Mesenchymal stem cell (in vitro differentiated cells and primary cell): ENCODE measurements around the gene C19orf85.
A peak's percentile ranks its signal among the peaks of the same experiment; 100 is the strongest.

ENCODE experiments used
- DNase-seq: peaks from one replicate; pipeline ENCODE4 v3.0.0-alpha.2; 2013
- H2AFZ ChIP-seq: one replicate; pipeline ENCODE4 v1.6.1; 2013; ENCODE audit warnings: low read depth, mild to moderate bottlenecking, control low read depth, inconsistent platforms, low read length, moderate library complexity
- H2AK5ac ChIP-seq: 2 replicates; pipeline ENCODE4 v1.6.1; 2013; ENCODE audit warnings: low read length, moderate library complexity, mild to moderate bottlenecking, inconsistent platforms; ENCODE audit not compliant: severe bottlenecking
- H2BK120ac ChIP-seq: one replicate; pipeline ENCODE4 v1.6.1; 2013; ENCODE audit warnings: low read depth, mild to moderate bottlenecking, inconsistent platforms, low read length, moderate library complexity
- H2BK12ac ChIP-seq, 2 experiments: one replicate each; pipeline ENCODE4 v1.6.1; 2013; ENCODE audit warnings: inconsistent platforms in 2 of 2, low read length in 2 of 2, mild to moderate bottlenecking in 2 of 2, moderate library complexity in 2 of 2, control low read depth in 1 of 2
- H2BK15ac ChIP-seq: one replicate; pipeline ENCODE4 v1.6.1; 2013; ENCODE audit warnings: mild to moderate bottlenecking, low read depth, inconsistent platforms; ENCODE audit not compliant: poor library complexity, severe bottlenecking
- H2BK5ac ChIP-seq: 2 replicates; pipeline ENCODE4 v1.6.1; 2013; ENCODE audit warnings: low read depth, mild to moderate bottlenecking, low read length, control low read depth, inconsistent platforms; ENCODE audit not compliant: poor library complexity, severe bottlenecking
- H3K14ac ChIP-seq, 2 experiments: one replicate each; pipeline ENCODE4 v1.6.1; 2013; ENCODE audit warnings: inconsistent platforms in 2 of 2, low read length in 2 of 2, control low read depth in 1 of 2, mild to moderate bottlenecking in 1 of 2, moderate library complexity in 1 of 2
- H3K18ac ChIP-seq, 2 experiments: one replicate each; pipeline ENCODE4 v1.6.1; 2013; ENCODE audit warnings: inconsistent platforms in 2 of 2, low read length in 2 of 2, control low read depth in 1 of 2, low read depth in 1 of 2, mild to moderate bottlenecking in 1 of 2
- H3K23ac ChIP-seq, 2 experiments: one replicate each; pipeline ENCODE4 v1.6.1; 2013; ENCODE audit warnings: inconsistent platforms in 2 of 2, low read length in 2 of 2, mild to moderate bottlenecking in 2 of 2, moderate library complexity in 2 of 2, control low read depth in 1 of 2
- H3K27ac ChIP-seq: 2 replicates; pipeline ENCODE4 v1.5.1; 2013; ENCODE audit warnings: mild to moderate bottlenecking, moderate library complexity, low read length, control low read depth, inconsistent platforms; ENCODE audit not compliant: poor library complexity, severe bottlenecking
- H3K27me3 ChIP-seq, 2 experiments: 2 replicates each; pipeline versions ENCODE4 v1.6.1 to v1.7.0; 2013; ENCODE audit warnings: low read length in 2 of 2, mild to moderate bottlenecking in 2 of 2, moderate library complexity in 2 of 2, control low read depth in 1 of 2, inconsistent platforms in 1 of 2; ENCODE audit not compliant: control insufficient read depth in 1 of 2, insufficient read depth in 1 of 2
- H3K36me3 ChIP-seq, 2 experiments: 2 replicates each; pipeline versions ENCODE4 v1.6.1 to v1.7.0; 2013; ENCODE audit warnings: low read length in 2 of 2, control low read depth in 1 of 2, inconsistent platforms in 1 of 2, low read depth in 1 of 2, mild to moderate bottlenecking in 1 of 2; ENCODE audit not compliant: insufficient read depth in 2 of 2, control insufficient read depth in 1 of 2
- H3K4ac ChIP-seq, 2 experiments: one replicate each; pipeline ENCODE4 v1.6.1; 2013; ENCODE audit warnings: inconsistent platforms in 2 of 2, low read length in 2 of 2, mild to moderate bottlenecking in 2 of 2, moderate library complexity in 2 of 2, control low read depth in 1 of 2, low read depth in 1 of 2
- H3K4me1 ChIP-seq: 2 replicates; pipeline ENCODE4 v1.6.1; 2013; ENCODE audit warnings: low read depth, low read length, control low read depth; ENCODE audit not compliant: control insufficient read depth, insufficient read depth
- H3K4me2 ChIP-seq: 2 replicates; pipeline ENCODE4 v1.6.1; 2013; ENCODE audit warnings: low read length, mild to moderate bottlenecking, inconsistent platforms; ENCODE audit not compliant: poor library complexity, severe bottlenecking
- H3K4me3 ChIP-seq, 2 experiments: 2 replicates each; pipeline versions ENCODE4 v1.5.1 to v1.7.0; 2013; ENCODE audit warnings: low read length in 2 of 2, mild to moderate bottlenecking in 2 of 2, control low read depth in 1 of 2, low read depth in 1 of 2; ENCODE audit not compliant: insufficient read depth in 1 of 2
- H3K79me1 ChIP-seq: replicated peaks from 2 replicates; pipeline ENCODE4 v1.6.1; 2013; ENCODE audit warnings: mild to moderate bottlenecking, control low read depth, low read length, inconsistent platforms; ENCODE audit not compliant: poor library complexity, severe bottlenecking
- H3K9ac ChIP-seq: 2 replicates; pipeline ENCODE4 v1.7.0; 2013; ENCODE audit warnings: mild to moderate bottlenecking, low read length, moderate library complexity
- H3K9me3 ChIP-seq: 2 replicates; pipeline ENCODE4 v1.7.0; 2013; ENCODE audit warnings: mild to moderate bottlenecking, low read length; ENCODE audit not compliant: control insufficient read depth
- H4K8ac ChIP-seq: one replicate; pipeline ENCODE4 v1.6.1; 2013; ENCODE audit warnings: inconsistent platforms, mild to moderate bottlenecking, low read length, moderate library complexity
- H4K91ac ChIP-seq: one replicate; pipeline ENCODE4 v1.6.1; 2013; ENCODE audit warnings: mild to moderate bottlenecking, low read length, inconsistent platforms
- WGBS: methylation state at CpG from one replicate; pipeline ENCODE4 v1.1.7; 2013; ENCODE audit warnings: mixed read lengths; 5-methylcytosine and 5-hydroxymethylcytosine counted together

C19orf85 gene

GRCh38 chr19:55459551-55459949, 5.0 kb downstream of the C19orf85 start:
- Histone ChIP-seq H2BK12ac (no peak overlapping the region), H2AFZ (no peak overlapping the region), H3K4ac (no peak overlapping the region), H3K4me1 (peaks cover 15% of the 10 kb centered on the region), H3K23ac (no peak overlapping the region), H3K18ac (no peak overlapping the region), H3K4me2 (no peak overlapping the region), H2BK120ac (no peak overlapping the region), H2AK5ac (no peak overlapping the region), H2BK5ac (no peak overlapping the region), H3K27ac (no peak overlapping the region), H3K9me3 (no peaks in the 10 kb centered on the region), H3K14ac (no peak overlapping the region), H3K4me3 (peak overlapping the region in 1 of 2 experiments; percentile 95), H4K91ac (no peak overlapping the region), H3K36me3 (peaks cover 6 to 25% of the 10 kb centered on the region in 2 experiments), H4K8ac (no peak overlapping the region), H3K9ac (peak overlapping the region; percentile 96), H3K79me1 (peaks cover 24% of the 10 kb centered on the region), H2BK15ac (no peak overlapping the region), H3K27me3 (no peaks in the 10 kb centered on the region)
- no peak for DNase-seq
- 81% methylated on average over 5 of the region's 8 CpGs for WGBS

GRCh38 chr19:55457683-55458457, 6.7 kb downstream of the C19orf85 start:
- no peak overlapping the region for H3K27ac ChIP-seq
- H2AK5ac ChIP-seq: no peak overlapping the region
- no peak overlapping the region for H3K9ac ChIP-seq
- no peak overlapping the region for H2BK15ac ChIP-seq
- H3K14ac ChIP-seq: no peak overlapping the region
- H3K4me1 ChIP-seq: peaks cover 20% of the 10 kb centered on the region
- H3K23ac ChIP-seq: no peak overlapping the region
- H3K18ac ChIP-seq: no peak overlapping the region
- peaks cover 11 to 39% of the 10 kb centered on the region in 2 experiments for H3K36me3 ChIP-seq
- no peak overlapping the region for H2BK12ac ChIP-seq
- no peak overlapping the region for H4K8ac ChIP-seq
- no peak overlapping the region for H2BK120ac ChIP-seq
- DNase-seq: no peak
- H3K79me1 ChIP-seq: peaks cover 24% of the 10 kb centered on the region
- no peak overlapping the region for H3K4me2 ChIP-seq
- H3K27me3 ChIP-seq: no peaks in the 10 kb centered on the region
- no peak overlapping the region for H3K4me3 ChIP-seq
- H2AFZ ChIP-seq: no peak overlapping the region
- H3K9me3 ChIP-seq: no peaks in the 10 kb centered on the region
- H4K91ac ChIP-seq: no peak overlapping the region
- no peak overlapping the region for H2BK5ac ChIP-seq
- 93% methylated on average over 10 of the region's 16 CpGs for WGBS
- H3K4ac ChIP-seq: no peak overlapping the region

GRCh38 chr19:55456347-55456746, 8.2 kb downstream of the C19orf85 start:
- 92% methylated on average over 14 of the region's 14 CpGs for WGBS

GRCh38 chr19:55455576-55456235, 8.8 kb downstream of the C19orf85 start:
- Histone ChIP-seq H2BK12ac (no peak overlapping the region), H2AFZ (no peak overlapping the region), H2BK120ac (no peak overlapping the region), H2AK5ac (no peak overlapping the region), H3K27ac (no peak overlapping the region), H3K4me3 (no peak overlapping the region), H3K14ac (no peak overlapping the region), H3K27me3 (peaks cover 12 to 14% of the 10 kb centered on the region in 2 experiments), H3K4me2 (no peak overlapping the region), H3K23ac (no peak overlapping the region), H3K36me3 (peaks cover 11 to 39% of the 10 kb centered on the region in 2 experiments), H3K4ac (no peak overlapping the region), H3K18ac (no peak overlapping the region), H2BK5ac (no peak overlapping the region), H3K79me1 (peaks cover 17% of the 10 kb centered on the region), H3K9me3 (no peaks in the 10 kb centered on the region), H4K91ac (no peak overlapping the region), H3K9ac (no peak overlapping the region), H3K4me1 (peaks cover 29% of the 10 kb centered on the region), H2BK15ac (no peak overlapping the region), H4K8ac (no peak overlapping the region)
- 92% methylated on average over 11 of the region's 11 CpGs for WGBS
- DNase-seq: no peak

More at GRCh38 chr19:55456347-55456746, 8.2 kb downstream of the C19orf85 start:
- no peak overlapping the region for H2AFZ ChIP-seq
- H3K27ac ChIP-seq: no peak overlapping the region
- no peak overlapping the region for H4K91ac ChIP-seq
- DNase-seq: no peak
- H4K8ac ChIP-seq: no peak overlapping the region
- H3K27me3 ChIP-seq: peaks cover 9 to 11% of the 10 kb centered on the region in 2 experiments
- no peak overlapping the region for H2BK5ac ChIP-seq
- no peak overlapping the region for H2BK15ac ChIP-seq
- H3K23ac ChIP-seq: no peak overlapping the region
- H2AK5ac ChIP-seq: no peak overlapping the region
- no peak overlapping the region for H3K18ac ChIP-seq
- H3K9me3 ChIP-seq: no peaks in the 10 kb centered on the region
- peaks cover 11 to 39% of the 10 kb centered on the region in 2 experiments for H3K36me3 ChIP-seq
- H3K4me1 ChIP-seq: peaks cover 28% of the 10 kb centered on the region
- no peak overlapping the region for H3K14ac ChIP-seq
- no peak overlapping the region for H3K4me3 ChIP-seq
- H3K79me1 ChIP-seq: peaks cover 19% of the 10 kb centered on the region
- H3K4ac ChIP-seq: no peak overlapping the region
- H2BK12ac ChIP-seq: no peak overlapping the region
- H3K4me2 ChIP-seq: no peak overlapping the region
- H3K9ac ChIP-seq: no peak overlapping the region
- H2BK120ac ChIP-seq: no peak overlapping the region
